ES-I3 (cell line): Measurements from ENCODE around the gene ROBO1.
"Not testable (repeated sequence)": the region's sequence is repeated elsewhere in the genome, so short reads cannot be mapped to it uniquely, and the experiment has no call there.

ENCODE experiments used
- H3K36me3 ChIP-seq: 2 replicates; pipeline ENCODE4 v1.6.1; 2013; ENCODE audit warnings: mild to moderate bottlenecking, low read length, control low read depth, moderate library complexity; ENCODE audit not compliant: insufficient read depth
- H3K4me1 ChIP-seq: 2 replicates; pipeline ENCODE4 v1.6.1; 2013; ENCODE audit warnings: mild to moderate bottlenecking, control low read depth, low read length; ENCODE audit not compliant: insufficient read depth
- H3K9ac ChIP-seq: 2 replicates; pipeline ENCODE4 v1.6.1; 2013; ENCODE audit warnings: low read depth, mild to moderate bottlenecking, low read length, moderate library complexity
- H3K9me3 ChIP-seq: 2 replicates; pipeline ENCODE4 v1.6.1; 2013; ENCODE audit warnings: mild to moderate bottlenecking, low read length, moderate library complexity; ENCODE audit not compliant: control insufficient read depth, insufficient read depth

The ROBO1 gene

GRCh38 chr3:78785004-78785403 lies 982.8 kb downstream of the ROBO1 start:
- H3K9ac ChIP-seq = no peak overlapping the region
- H3K36me3 ChIP-seq = peaks cover 2% of the 10 kb centered on the region; the same call in 1 of the 2 replicates
- H3K4me1 ChIP-seq = no peaks in the 10 kb centered on the region
- H3K9me3 ChIP-seq = peaks cover 2% of the 10 kb centered on the region; the same call in 1 of the 2 replicates

- Histone ChIP-seq H3K9ac (no peak overlapping the region), H3K36me3 (no peaks in the 10 kb centered on the region), H3K9me3 (peaks cover 2% of the 10 kb centered on the region; the same call in 1 of the 2 replicates), H3K4me1 (no peaks in the 10 kb centered on the region)
Measured at GRCh38 chr3:78781351-78781750, 986.4 kb downstream of the ROBO1 start.

- Histone ChIP-seq H3K9me3 (no peaks in the 10 kb centered on the region), H3K36me3 (no peaks in the 10 kb centered on the region), H3K4me1 (no peaks in the 10 kb centered on the region), H3K9ac (no peak overlapping the region)
Measured at GRCh38 chr3:78765671-78766485, 1001.9 kb downstream of the ROBO1 start.

GRCh38 chr3:78764634-78765033 lies 1003.2 kb downstream of the ROBO1 start:
- H3K9ac ChIP-seq = no peak overlapping the region
- H3K4me1 ChIP-seq = no peaks in the 10 kb centered on the region
- H3K9me3 ChIP-seq = no peaks in the 10 kb centered on the region; the same call in 1 of the 2 replicates
- no peaks in the 10 kb centered on the region for H3K36me3 ChIP-seq

- Histone ChIP-seq H3K9ac (no peak overlapping the region), H3K4me1 (no peaks in the 10 kb centered on the region), H3K9me3 (no peaks in the 10 kb centered on the region; the same call in 1 of the 2 replicates), H3K36me3 (no peaks in the 10 kb centered on the region)
Measured at GRCh38 chr3:78762121-78762520, 1005.7 kb downstream of the ROBO1 start.

- no peaks in the 10 kb centered on the region for H3K36me3 ChIP-seq
- no peak overlapping the region for H3K9ac ChIP-seq
- H3K4me1 ChIP-seq = no peaks in the 10 kb centered on the region
- H3K9me3 ChIP-seq = no peaks in the 10 kb centered on the region; the same call in 1 of the 2 replicates
Measured at GRCh38 chr3:78761126-78761525, 1006.7 kb downstream of the ROBO1 start.

- no peaks in the 10 kb centered on the region for H3K4me1 ChIP-seq
- no peaks in the 10 kb centered on the region for H3K36me3 ChIP-seq
- no peak overlapping the region for H3K9ac ChIP-seq
- H3K9me3 ChIP-seq = no peaks in the 10 kb centered on the region; the same call in 1 of the 2 replicates
Measured at GRCh38 chr3:78757731-78758130, 1010.1 kb downstream of the ROBO1 start.

GRCh38 chr3:78754066-78754743 lies 1013.6 kb downstream of the ROBO1 start:
- H3K9me3 ChIP-seq = no peaks in the 10 kb centered on the region
- H3K9ac ChIP-seq = no peak overlapping the region
- H3K4me1 ChIP-seq = no peaks in the 10 kb centered on the region
- H3K36me3 ChIP-seq = no peaks in the 10 kb centered on the region

GRCh38 chr3:78751266-78751665 lies 1016.5 kb downstream of the ROBO1 start:
- no peaks in the 10 kb centered on the region for H3K4me1 ChIP-seq
- H3K9ac ChIP-seq = no peak overlapping the region
- H3K36me3 ChIP-seq = no peaks in the 10 kb centered on the region
- no peaks in the 10 kb centered on the region for H3K9me3 ChIP-seq

- not testable (repeated sequence) for H3K36me3 ChIP-seq, H3K4me1 ChIP-seq, H3K9me3 ChIP-seq, H3K9ac ChIP-seq
Measured at GRCh38 chr3:78750291-78750690, 1017.5 kb downstream of the ROBO1 start.

GRCh38 chr3:78749056-78749455 lies 1018.7 kb downstream of the ROBO1 start:
- no peaks in the 10 kb centered on the region for H3K36me3 ChIP-seq
- no peaks in the 10 kb centered on the region for H3K4me1 ChIP-seq

GRCh38 chr3:78745847-78746246 lies 1022.0 kb downstream of the ROBO1 start:
- no peaks in the 10 kb centered on the region for H3K4me1 ChIP-seq
- H3K9ac ChIP-seq = no peak overlapping the region
- H3K9me3 ChIP-seq = no peaks in the 10 kb centered on the region
- H3K36me3 ChIP-seq = no peaks in the 10 kb centered on the region

More at GRCh38 chr3:78749056-78749455, 1018.7 kb downstream of the ROBO1 start:
- Histone ChIP-seq H3K9ac (no peak overlapping the region), H3K9me3 (no peaks in the 10 kb centered on the region)

- Histone ChIP-seq H3K36me3 (no peaks in the 10 kb centered on the region), H3K4me1 (0 out of 2 replicates have a peak, but pooled peaks cover 3% of the 10 kb centered on the region), H3K9me3 (no peaks in the 10 kb centered on the region), H3K9ac (no peak overlapping the region)
Measured at GRCh38 chr3:78742491-78742890, 1025.3 kb downstream of the ROBO1 start.

GRCh38 chr3:78742041-78742440 lies 1025.8 kb downstream of the ROBO1 start:
- Histone ChIP-seq H3K36me3 (no peaks in the 10 kb centered on the region), H3K4me1 (0 out of 2 replicates have a peak, but pooled peaks cover 3% of the 10 kb centered on the region), H3K9ac (no peak overlapping the region), H3K9me3 (no peaks in the 10 kb centered on the region)
